Tibial nerve (tissue), 3 donors: ENCODE measurements around the gene NOS3.

Source experiments
- POLR2A ChIP-seq, 2 donors: fragments of 450-650 bp; IDR thresholded peaks; one replicate each; pipeline ENCODE4 v1.6.1; 2017; ENCODE audit warnings: antibody characterized with exemption in 2 of 2, mild to moderate bottlenecking in 2 of 2, moderate library complexity in 2 of 2
- TF ChIP-seq, protein P1 (sequence below), 5 experiments: fragments of 200-600 bp in 3 of 5; fragments of 450-650 bp in 2 of 5; sonication (generic) in 3 of 5; IDR thresholded peaks; one replicate each; pipeline ENCODE4 v1.5.1; 2016 to 2019; ENCODE audit warnings: antibody characterized with exemption in 5 of 5, mild to moderate bottlenecking in 3 of 5, moderate library complexity in 2 of 5

- TF ChIP-seq, protein P1, sequence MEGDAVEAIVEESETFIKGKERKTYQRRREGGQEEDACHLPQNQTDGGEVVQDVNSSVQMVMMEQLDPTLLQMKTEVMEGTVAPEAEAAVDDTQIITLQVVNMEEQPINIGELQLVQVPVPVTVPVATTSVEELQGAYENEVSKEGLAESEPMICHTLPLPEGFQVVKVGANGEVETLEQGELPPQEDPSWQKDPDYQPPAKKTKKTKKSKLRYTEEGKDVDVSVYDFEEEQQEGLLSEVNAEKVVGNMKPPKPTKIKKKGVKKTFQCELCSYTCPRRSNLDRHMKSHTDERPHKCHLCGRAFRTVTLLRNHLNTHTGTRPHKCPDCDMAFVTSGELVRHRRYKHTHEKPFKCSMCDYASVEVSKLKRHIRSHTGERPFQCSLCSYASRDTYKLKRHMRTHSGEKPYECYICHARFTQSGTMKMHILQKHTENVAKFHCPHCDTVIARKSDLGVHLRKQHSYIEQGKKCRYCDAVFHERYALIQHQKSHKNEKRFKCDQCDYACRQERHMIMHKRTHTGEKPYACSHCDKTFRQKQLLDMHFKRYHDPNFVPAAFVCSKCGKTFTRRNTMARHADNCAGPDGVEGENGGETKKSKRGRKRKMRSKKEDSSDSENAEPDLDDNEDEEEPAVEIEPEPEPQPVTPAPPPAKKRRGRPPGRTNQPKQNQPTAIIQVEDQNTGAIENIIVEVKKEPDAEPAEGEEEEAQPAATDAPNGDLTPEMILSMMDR (IDR thresholded peaks at IDR 0.05) = no peak
- TF ChIP-seq POLR2A (IDR thresholded peaks at IDR 0.05) = no peak
These were observed 1.4 kb upstream of the NOS3 start for GRCh38 chr7:150989456-150989855.
